HEK293 (cell line): ENCODE data around the gene SYTL3.

Experiments used
- CTCF ChIA-PET: fragments of 350-600 bp; formaldehyde crosslinking; extraction: SDS; loops from one replicate; lab custom pipeline; 2021; ENCODE audit warnings: antibody characterized with exemption; lab: Yijun Ruan, JAX
- POLR2A ChIA-PET: fragments of 300-600 bp; formaldehyde crosslinking; extraction: SDS; loops from one replicate; lab custom pipeline; 2020; ENCODE audit warnings: antibody characterized with exemption, inconsistent platforms; lab: Yijun Ruan, JAX
- H3K27ac ChIP-seq: fragments of 200-500 bp; sonication (Bioruptor generic); 2 replicates; pipeline ENCODE4 v1.5.1; 2014; ENCODE audit warnings: low read depth, low read length, control low read depth, inconsistent platforms; ENCODE audit errors: extremely low read depth
- H3K36me3 ChIP-seq, 2 experiments: fragments of 200-500 bp in 1 of 2; sonication (Bioruptor generic) in 1 of 2; 1 replicate in 1 of 2; 2 replicates in 1 of 2; pipeline ENCODE4 v1.5.1; 2014 to 2017; ENCODE audit warnings: inconsistent platforms in 2 of 2, low read length in 2 of 2; ENCODE audit not compliant: control insufficient read depth in 2 of 2, insufficient read depth in 1 of 2
- H3K4me1 ChIP-seq: fragments of 200-500 bp; sonication (Bioruptor generic); 2 replicates; pipeline ENCODE4 v1.5.1; 2014; ENCODE audit warnings: mild to moderate bottlenecking, low read length, inconsistent platforms; ENCODE audit not compliant: control insufficient read depth, insufficient read depth
- H3K4me3 ChIP-seq: 2 replicates; pipeline ENCODE4 v1.5.1; 2011; ENCODE audit warnings: low read depth, mild to moderate bottlenecking, control low read depth, low read length, moderate library complexity
- H3K9me3 ChIP-seq: fragments of 200-500 bp; sonication (Bioruptor generic); 2 replicates; pipeline ENCODE4 v1.5.1; 2014; ENCODE audit warnings: low read depth, low read length, inconsistent platforms; ENCODE audit not compliant: control insufficient read depth, insufficient read depth
- GLI4 ChIP-seq: fragments of 450-650 bp; formaldehyde crosslinking; IDR thresholded peaks from 2 replicates; pipeline ENCODE4 v1.5.1; 2016; ENCODE audit warnings: missing biosample characterization, missing genetic modification characterization
- KLF7 ChIP-seq: fragments of 450-650 bp; formaldehyde crosslinking; IDR thresholded peaks from 2 replicates; pipeline ENCODE4 v1.5.1; 2016; ENCODE audit warnings: missing biosample characterization, missing genetic modification characterization, borderline replicate concordance
- KLF9 ChIP-seq: fragments of 450-650 bp; formaldehyde crosslinking; IDR thresholded peaks from 2 replicates; pipeline ENCODE4 v1.5.1; 2016; ENCODE audit warnings: missing biosample characterization, missing genetic modification characterization, low read depth
- MEIS1 ChIP-seq: sonication (generic); formaldehyde crosslinking; IDR thresholded peaks from 2 replicates; pipeline ENCODE4 v1.8.1; 2022; ENCODE audit warnings: missing genetic modification reagents, mild to moderate bottlenecking, borderline replicate concordance
- SCRT2 ChIP-seq: fragments of 450-650 bp; formaldehyde crosslinking; IDR thresholded peaks from 2 replicates; pipeline ENCODE4 v1.5.1; 2016; ENCODE audit warnings: missing biosample characterization, missing genetic modification characterization
- SP2 ChIP-seq: fragments of 450-650 bp; formaldehyde crosslinking; IDR thresholded peaks from 2 replicates; pipeline ENCODE4 v1.5.1; 2016; ENCODE audit warnings: missing biosample characterization, missing genetic modification characterization
- TRIM28 ChIP-seq: IDR thresholded peaks from 2 replicates; pipeline ENCODE4 v1.6.1; 2011; ENCODE audit warnings: low read length, control low read depth, borderline replicate concordance
- ZFP37 ChIP-seq: fragments of 450-650 bp; formaldehyde crosslinking; IDR thresholded peaks from 2 replicates; pipeline ENCODE4 v1.5.1; 2016; ENCODE audit warnings: missing biosample characterization, missing genetic modification characterization
- ZNF202 ChIP-seq: fragments of 450-650 bp; formaldehyde crosslinking; IDR thresholded peaks from 2 replicates; pipeline ENCODE4 v1.5.1; 2016; ENCODE audit warnings: missing biosample characterization, missing genetic modification characterization, borderline replicate concordance
- ZNF266 ChIP-seq: fragments of 450-650 bp; formaldehyde crosslinking; IDR thresholded peaks from 2 replicates; pipeline ENCODE4 v1.5.1; 2016; ENCODE audit warnings: missing biosample characterization, missing genetic modification characterization, low read depth
- ZNF292 ChIP-seq: fragments of 450-650 bp; formaldehyde crosslinking; IDR thresholded peaks from 2 replicates; pipeline ENCODE4 v1.5.1; 2016; ENCODE audit warnings: low read depth, missing biosample characterization, missing genetic modification characterization, borderline replicate concordance
- ZNF354C ChIP-seq: fragments of 450-650 bp; formaldehyde crosslinking; IDR thresholded peaks from 2 replicates; pipeline ENCODE4 v1.5.1; 2016; ENCODE audit warnings: missing biosample characterization, missing genetic modification characterization, low read depth, borderline replicate concordance
- ZNF366 ChIP-seq: fragments of 450-650 bp; formaldehyde crosslinking; conservative IDR thresholded peaks from 2 replicates; pipeline ENCODE4 v1.5.1; 2016; ENCODE audit warnings: missing biosample characterization, missing genetic modification characterization
- ZNF404 ChIP-seq: fragments of 450-650 bp; formaldehyde crosslinking; IDR thresholded peaks from 2 replicates; pipeline ENCODE4 v1.5.1; 2017; ENCODE audit warnings: missing biosample characterization, missing genetic modification characterization
- ZNF514 ChIP-seq: fragments of 450-650 bp; formaldehyde crosslinking; IDR thresholded peaks from 2 replicates; pipeline ENCODE4 v1.5.1; 2016; ENCODE audit warnings: missing biosample characterization, missing genetic modification characterization
- ZNF571 ChIP-seq: fragments of 450-650 bp; formaldehyde crosslinking; IDR thresholded peaks from 2 replicates; pipeline ENCODE4 v1.5.0; 2017; ENCODE audit warnings: missing biosample characterization, missing genetic modification characterization
- ZNF677 ChIP-seq: fragments of 450-650 bp; IDR thresholded peaks from 2 replicates; pipeline ENCODE4 v1.5.0; 2018; ENCODE audit warnings: missing biosample characterization, mild to moderate bottlenecking, missing genetic modification characterization, moderate library complexity
- ZNF701 ChIP-seq: fragments of 450-650 bp; formaldehyde crosslinking; IDR thresholded peaks from 2 replicates; pipeline ENCODE4 v1.5.1; 2016; ENCODE audit warnings: missing biosample characterization, missing genetic modification characterization
- TF ChIP-seq, protein P1 (sequence below): fragments of 450-650 bp; formaldehyde crosslinking; IDR thresholded peaks from 2 replicates; pipeline ENCODE4 v1.5.1; 2016; ENCODE audit warnings: missing biosample characterization, missing genetic modification characterization
- TF ChIP-seq, protein P2 (sequence below): fragments of 450-650 bp; formaldehyde crosslinking; IDR thresholded peaks from 2 replicates; pipeline ENCODE4 v1.5.1; 2017; ENCODE audit warnings: missing biosample characterization, missing genetic modification characterization
- TF ChIP-seq, protein P3 (sequence below): fragments of 450-650 bp; formaldehyde crosslinking; IDR thresholded peaks from 2 replicates; pipeline ENCODE4 v1.5.1; 2016; ENCODE audit warnings: missing biosample characterization, missing genetic modification characterization, low read depth

SYTL3 gene

DNA sequence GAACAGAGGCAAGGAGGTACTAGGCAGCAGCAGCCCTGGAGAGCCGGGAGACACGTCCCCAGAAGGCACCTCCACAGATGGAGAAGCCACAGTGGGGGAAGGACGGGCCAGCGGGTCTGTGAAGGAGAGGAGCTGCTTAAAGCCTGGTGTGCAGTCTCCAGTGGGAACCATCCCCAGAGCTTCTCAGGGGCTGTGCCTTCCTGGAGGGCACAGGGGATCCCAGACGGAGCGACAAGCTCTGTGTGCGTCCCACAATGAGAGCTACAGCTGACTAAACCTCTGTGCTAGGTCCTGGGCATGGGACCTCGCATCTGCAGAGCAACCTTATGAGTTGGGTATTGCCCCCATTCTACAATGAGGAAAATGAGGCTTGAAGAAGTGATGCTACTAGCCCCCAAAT lies 118.6 kb downstream of the SYTL3 start:
- ChIA-PET CTCF (interaction anchor here (0.6 to 2.2 kb wide), 3 partner anchors 11 to 497 kb away, joined by 3 to 7 read pairs (median 3); no protein-coding TSS in a partner anchor), POLR2A (interaction anchor here (0.9 to 1.7 kb wide), 2 partner anchors 10 to 101 kb away, joined by 3 to 8 read pairs; no protein-coding TSS in a partner anchor)
- Histone ChIP-seq H3K4me1 (no peaks in the 10 kb centered on the region), H3K4me3 (no peak overlapping the region), H3K36me3 (peaks cover 27 to 97% of the 10 kb centered on the region in 2 experiments), H3K9me3 (no peaks in the 10 kb centered on the region), H3K27ac (no peak overlapping the region)
- TF ChIP-seq ZNF677 (tag by site-specific recombination) (no peak), ZNF514 (no peak), SP2 (tag by site-specific recombination) (no peak), ZNF366 (no peak), TRIM28 (no peak), ZNF701 (tag by site-specific recombination) (no peak), ZNF266 (tag by site-specific recombination) (no peak), KLF7 (tag by site-specific recombination) (no peak), ZNF571 (tag by site-specific recombination) (no peak), KLF9 (no peak), ZNF292 (tag by site-specific recombination) (no peak), ZFP37 (no peak), ZNF202 (tag by site-specific recombination) (no peak), ZNF404 (no peak)
- TF ChIP-seq, protein P1, sequence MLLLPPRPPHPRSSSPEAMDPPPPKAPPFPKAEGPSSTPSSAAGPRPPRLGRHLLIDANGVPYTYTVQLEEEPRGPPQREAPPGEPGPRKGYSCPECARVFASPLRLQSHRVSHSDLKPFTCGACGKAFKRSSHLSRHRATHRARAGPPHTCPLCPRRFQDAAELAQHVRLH: no peak

DNA sequence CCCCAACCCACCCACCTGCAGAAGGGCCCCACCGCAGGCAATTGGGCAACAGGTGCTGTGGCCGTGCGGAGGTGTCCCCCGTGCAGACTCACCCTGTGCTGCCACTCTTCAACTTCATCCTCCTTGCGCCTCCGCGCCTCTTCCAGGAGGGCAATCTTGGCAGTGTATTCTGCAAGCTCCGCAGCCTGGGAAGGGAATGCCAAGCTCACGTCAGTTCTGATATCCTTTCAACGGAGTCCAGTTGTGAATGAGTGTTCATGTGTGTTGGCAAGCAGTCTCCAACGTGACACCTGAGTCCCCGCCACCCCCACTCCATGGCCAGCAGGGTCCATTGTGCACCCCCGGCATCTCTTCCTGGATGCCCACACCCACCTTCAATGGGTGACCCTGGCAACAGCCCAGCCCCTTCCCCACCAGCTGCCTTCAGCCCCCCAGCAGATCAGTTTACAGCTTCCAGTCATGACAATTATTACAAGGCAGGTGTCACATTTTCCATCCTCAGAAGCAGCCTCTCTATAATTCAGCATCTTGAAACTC lies 119.4 kb downstream of the SYTL3 start:
- Histone ChIP-seq H3K36me3 (peaks cover 27 to 99% of the 10 kb centered on the region in 2 experiments), H3K9me3 (no peaks in the 10 kb centered on the region), H3K4me3 (no peak overlapping the region), H3K4me1 (no peaks in the 10 kb centered on the region), H3K27ac (no peak overlapping the region)
- TF ChIP-seq GLI4 (tag by site-specific recombination): no peak
- no peak for TF ChIP-seq MEIS1 (CRISPR knock-in tag)
- TF ChIP-seq, protein P2, sequence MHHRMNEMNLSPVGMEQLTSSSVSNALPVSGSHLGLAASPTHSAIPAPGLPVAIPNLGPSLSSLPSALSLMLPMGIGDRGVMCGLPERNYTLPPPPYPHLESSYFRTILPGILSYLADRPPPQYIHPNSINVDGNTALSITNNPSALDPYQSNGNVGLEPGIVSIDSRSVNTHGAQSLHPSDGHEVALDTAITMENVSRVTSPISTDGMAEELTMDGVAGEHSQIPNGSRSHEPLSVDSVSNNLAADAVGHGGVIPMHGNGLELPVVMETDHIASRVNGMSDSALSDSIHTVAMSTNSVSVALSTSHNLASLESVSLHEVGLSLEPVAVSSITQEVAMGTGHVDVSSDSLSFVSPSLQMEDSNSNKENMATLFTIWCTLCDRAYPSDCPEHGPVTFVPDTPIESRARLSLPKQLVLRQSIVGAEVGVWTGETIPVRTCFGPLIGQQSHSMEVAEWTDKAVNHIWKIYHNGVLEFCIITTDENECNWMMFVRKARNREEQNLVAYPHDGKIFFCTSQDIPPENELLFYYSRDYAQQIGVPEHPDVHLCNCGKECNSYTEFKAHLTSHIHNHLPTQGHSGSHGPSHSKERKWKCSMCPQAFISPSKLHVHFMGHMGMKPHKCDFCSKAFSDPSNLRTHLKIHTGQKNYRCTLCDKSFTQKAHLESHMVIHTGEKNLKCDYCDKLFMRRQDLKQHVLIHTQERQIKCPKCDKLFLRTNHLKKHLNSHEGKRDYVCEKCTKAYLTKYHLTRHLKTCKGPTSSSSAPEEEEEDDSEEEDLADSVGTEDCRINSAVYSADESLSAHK: no peak
- TF ChIP-seq SCRT2 (tag by site-specific recombination): peak; percentile 77
- TF ChIP-seq, protein P3, sequence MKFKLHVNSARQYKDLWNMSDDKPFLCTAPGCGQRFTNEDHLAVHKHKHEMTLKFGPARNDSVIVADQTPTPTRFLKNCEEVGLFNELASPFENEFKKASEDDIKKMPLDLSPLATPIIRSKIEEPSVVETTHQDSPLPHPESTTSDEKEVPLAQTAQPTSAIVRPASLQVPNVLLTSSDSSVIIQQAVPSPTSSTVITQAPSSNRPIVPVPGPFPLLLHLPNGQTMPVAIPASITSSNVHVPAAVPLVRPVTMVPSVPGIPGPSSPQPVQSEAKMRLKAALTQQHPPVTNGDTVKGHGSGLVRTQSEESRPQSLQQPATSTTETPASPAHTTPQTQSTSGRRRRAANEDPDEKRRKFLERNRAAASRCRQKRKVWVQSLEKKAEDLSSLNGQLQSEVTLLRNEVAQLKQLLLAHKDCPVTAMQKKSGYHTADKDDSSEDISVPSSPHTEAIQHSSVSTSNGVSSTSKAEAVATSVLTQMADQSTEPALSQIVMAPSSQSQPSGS (tag by site-specific recombination): no peak
- no peak for TF ChIP-seq ZNF354C (tag by site-specific recombination)
- ChIA-PET CTCF (interaction anchor here (1.7 to 2.2 kb wide), 2 partner anchors 11 to 51 kb away, joined by 3 to 7 read pairs; no protein-coding TSS in a partner anchor), POLR2A (interaction anchor here (0.5 to 0.9 kb wide), 2 partner anchors 98 to 100 kb away, joined by 3 to 5 read pairs; no protein-coding TSS in a partner anchor)
